WERI-Rb-1 (cell line): Measurements from ENCODE around the gene YDJC.

Experiments
- DNase-seq: peaks from one replicate; pipeline ENCODE4 v3.0.0-alpha.2; 2020
- H3K27ac ChIP-seq: fragments of 250-450 bp; sonication (Bioruptor Pico); 2 replicates; pipeline ENCODE4 v1.5.1; 2020; ENCODE audit warnings: mild to moderate bottlenecking, moderate library complexity
- H3K27me3 ChIP-seq: fragments of 250-450 bp; sonication (Bioruptor Pico); 2 replicates; pipeline ENCODE4 v1.5.1; 2021; ENCODE audit warnings: mild to moderate bottlenecking, low read depth, moderate library complexity; ENCODE audit not compliant: insufficient read depth, severe bottlenecking
- H3K36me3 ChIP-seq: fragments of 250-450 bp; sonication (Bioruptor Pico); 2 replicates; pipeline ENCODE4 v1.5.1; 2020; ENCODE audit warnings: mild to moderate bottlenecking, moderate library complexity
- H3K4me3 ChIP-seq: 2 replicates; pipeline ENCODE4 v1.5.1; 2011; ENCODE audit warnings: low read depth, mild to moderate bottlenecking, control low read depth, low read length
- H3K9me3 ChIP-seq: fragments of 250-450 bp; sonication (Bioruptor Pico); 2 replicates; pipeline ENCODE4 v1.5.1; 2021; ENCODE audit warnings: mild to moderate bottlenecking, moderate library complexity; ENCODE audit not compliant: severe bottlenecking
- CTCF ChIP-seq: IDR thresholded peaks from 2 replicates; pipeline ENCODE4 v1.5.1; 2011; ENCODE audit warnings: low read depth, mild to moderate bottlenecking, control low read depth, inconsistent platforms, low read length

Gene YDJC

GRCh38 chr22:21673534-21674321 lies 43.9 kb upstream of the YDJC start:
- H3K4me3 ChIP-seq, result no peak overlapping the region
- peak; percentile 66 for TF ChIP-seq CTCF
- H3K36me3 ChIP-seq, result peaks cover 39% of the 10 kb centered on the region
- no peaks in the 10 kb centered on the region for H3K27me3 ChIP-seq
- H3K27ac ChIP-seq, result peak overlapping the region; percentile 54
- H3K9me3 ChIP-seq, result no peaks in the 10 kb centered on the region
- DNase-seq, result peak; percentile 71

GRCh38 chr22:21672107-21672629 lies 42.3 kb upstream of the YDJC start:
- no peaks in the 10 kb centered on the region for H3K9me3 ChIP-seq
- TF ChIP-seq CTCF, result peak; percentile 30; the same call in 1 of the 2 replicates
- H3K4me3 ChIP-seq, result no peak overlapping the region
- H3K27me3 ChIP-seq, result no peaks in the 10 kb centered on the region
- DNase-seq, result no peak
- no peak overlapping the region for H3K27ac ChIP-seq
- peaks cover 42% of the 10 kb centered on the region for H3K36me3 ChIP-seq

GRCh38 chr22:21669026-21669425 lies 39.2 kb upstream of the YDJC start:
- no peak for TF ChIP-seq CTCF
- no peak overlapping the region for H3K4me3 ChIP-seq
- no peak for DNase-seq
- H3K27ac ChIP-seq, result no peak overlapping the region
- no peaks in the 10 kb centered on the region for H3K9me3 ChIP-seq
- no peaks in the 10 kb centered on the region for H3K27me3 ChIP-seq
- peaks cover 25% of the 10 kb centered on the region for H3K36me3 ChIP-seq

- no peak for DNase-seq
- H3K36me3 ChIP-seq, result peaks cover 21% of the 10 kb centered on the region
- no peaks in the 10 kb centered on the region for H3K27me3 ChIP-seq
- peak overlapping the region; percentile 96 for H3K4me3 ChIP-seq
- peak overlapping the region; percentile 70 for H3K27ac ChIP-seq
- TF ChIP-seq CTCF, result no peak
- H3K9me3 ChIP-seq, result no peaks in the 10 kb centered on the region
Measured at GRCh38 chr22:21666786-21667185, 37.0 kb upstream of the YDJC start.

- DNase-seq, result no peak
- Histone ChIP-seq H3K27ac (peak overlapping the region; percentile 70), H3K9me3 (no peaks in the 10 kb centered on the region), H3K36me3 (peaks cover 6% of the 10 kb centered on the region; the same call in 1 of the 2 replicates), H3K4me3 (peak overlapping the region; percentile 96), H3K27me3 (no peaks in the 10 kb centered on the region)
- no peak for TF ChIP-seq CTCF
Measured at GRCh38 chr22:21665047-21665851, 35.4 kb upstream of the YDJC start.
